ENCODE data around the gene PYROXD2. TPM values are rescaled to one million over a fixed set of nuclear protein-coding genes. Genes with fewer than 3 reads are reported as not detected.

Gene PYROXD2
- total and polyA plus RNA-seq, 2 of the 8 experiments (the other 6 are each of a cell fraction or from before 2014, with no cell fraction given), result 3.2 to 5.4 TPM

GRCh38 chr10:98377536-98377935 is 37.4 kb downstream of the PYROXD2 start (continued):
- TF ChIP-seq CEBPB (IDR thresholded peaks at IDR 0.05; ENCODE audit: low read depth, low read length), result no peak
- TF ChIP-seq YY1 (IDR thresholded peaks at IDR 0.05; ENCODE audit: low read depth, low read length), result no peak

Measured in H1 (cell line).